OCI-LY3 (cell line): ENCODE data around the gene HIPK4.

Experiments used
- EZH2phosphoT487 ChIP-seq: fragments of 200-600 bp; shearing (Covaris generic); IDR thresholded peaks from 2 replicates; pipeline ENCODE4 v1.6.1; 2018; ENCODE audit warnings: antibody characterized with exemption, mixed run types, low read depth
- TF ChIP-seq, protein P1 (sequence below): fragments of 200-600, 300-600 bp; sonication (generic); IDR thresholded peaks from 2 replicates; pipeline ENCODE4 v1.5.1; 2014; ENCODE audit warnings: antibody characterized with exemption, low read length, low read depth

DNA sequence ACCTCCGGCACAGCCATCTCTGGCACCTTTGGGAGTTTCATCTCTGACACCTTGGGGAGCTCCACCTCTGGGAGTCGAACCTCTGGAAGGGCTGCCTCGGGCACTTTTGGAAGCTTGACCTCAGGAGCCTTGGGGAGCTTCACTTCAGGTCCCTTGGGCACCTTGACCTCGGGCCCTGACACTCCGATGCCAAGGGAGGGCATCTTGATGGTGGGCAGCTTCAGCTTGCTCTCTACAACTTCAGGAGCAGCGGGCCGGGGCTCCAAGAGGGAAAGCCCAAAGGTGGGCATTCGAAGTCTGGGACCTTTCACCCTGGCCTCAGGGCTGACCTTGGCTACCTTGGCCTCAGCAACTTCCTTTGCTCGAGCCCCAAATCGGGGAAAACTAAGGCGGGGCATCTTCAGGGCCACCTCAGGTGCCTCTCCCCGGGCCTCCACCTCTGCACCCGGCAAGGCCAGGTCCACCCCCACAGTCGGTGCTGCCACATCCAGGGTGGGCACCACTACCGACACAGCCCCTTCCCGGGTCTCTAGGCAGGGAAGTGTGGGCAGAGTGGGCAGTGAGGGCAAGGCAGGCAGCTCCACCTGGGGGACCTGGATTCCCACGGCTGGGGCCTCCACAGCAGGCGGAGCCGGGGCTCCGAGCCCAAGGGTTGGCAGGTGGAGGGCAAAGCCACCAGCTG lies 7.0 kb upstream of the HIPK4 start:
- TF ChIP-seq, protein P1, sequence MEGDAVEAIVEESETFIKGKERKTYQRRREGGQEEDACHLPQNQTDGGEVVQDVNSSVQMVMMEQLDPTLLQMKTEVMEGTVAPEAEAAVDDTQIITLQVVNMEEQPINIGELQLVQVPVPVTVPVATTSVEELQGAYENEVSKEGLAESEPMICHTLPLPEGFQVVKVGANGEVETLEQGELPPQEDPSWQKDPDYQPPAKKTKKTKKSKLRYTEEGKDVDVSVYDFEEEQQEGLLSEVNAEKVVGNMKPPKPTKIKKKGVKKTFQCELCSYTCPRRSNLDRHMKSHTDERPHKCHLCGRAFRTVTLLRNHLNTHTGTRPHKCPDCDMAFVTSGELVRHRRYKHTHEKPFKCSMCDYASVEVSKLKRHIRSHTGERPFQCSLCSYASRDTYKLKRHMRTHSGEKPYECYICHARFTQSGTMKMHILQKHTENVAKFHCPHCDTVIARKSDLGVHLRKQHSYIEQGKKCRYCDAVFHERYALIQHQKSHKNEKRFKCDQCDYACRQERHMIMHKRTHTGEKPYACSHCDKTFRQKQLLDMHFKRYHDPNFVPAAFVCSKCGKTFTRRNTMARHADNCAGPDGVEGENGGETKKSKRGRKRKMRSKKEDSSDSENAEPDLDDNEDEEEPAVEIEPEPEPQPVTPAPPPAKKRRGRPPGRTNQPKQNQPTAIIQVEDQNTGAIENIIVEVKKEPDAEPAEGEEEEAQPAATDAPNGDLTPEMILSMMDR, result no peak
- no peak for TF ChIP-seq EZH2phosphoT487
